Measurements from ENCODE around the gene PRH1.

The PRH1 gene

GRCh38 chr12:10884086-10884725, at the start of gene PRH1:
PRH1 (minus strand) TSS chr12:10884255; CDS start chr12:10884217, 38 bp downstream.
- DNase-seq: no peak

GRCh38 chr12:10928746-10929286, 44.8 kb upstream of the PRH1 start, which contains the start of gene PRH2:
PRH2 (plus strand) TSS chr12:10929236; CDS start chr12:10929274, 38 bp downstream.
- no peak for DNase-seq

- DNase-seq: no peak
These were observed 42.2 kb upstream of the PRH1 start for GRCh38 chr12:10926269-10926668.

GRCh38 chr12:10919809-10920208, 35.8 kb upstream of the PRH1 start:
- DNase-seq: no peak

GRCh38 chr12:10910380-10910779, 26.3 kb upstream of the PRH1 start:
- no peak for DNase-seq

- DNase-seq: no peak
These were observed 25.4 kb upstream of the PRH1 start, which contains the start of gene TAS2R13 for GRCh38 chr12:10909462-10909861. TAS2R13 (minus strand) TSS chr12:10909562; CDS start chr12:10909298, 264 bp downstream.

GRCh38 chr12:10904686-10905085, 20.6 kb upstream of the PRH1 start:
- DNase-seq: no peak

GRCh38 chr12:10901427-10901826, 17.4 kb upstream of the PRH1 start:
- DNase-seq: no peak

DNA sequence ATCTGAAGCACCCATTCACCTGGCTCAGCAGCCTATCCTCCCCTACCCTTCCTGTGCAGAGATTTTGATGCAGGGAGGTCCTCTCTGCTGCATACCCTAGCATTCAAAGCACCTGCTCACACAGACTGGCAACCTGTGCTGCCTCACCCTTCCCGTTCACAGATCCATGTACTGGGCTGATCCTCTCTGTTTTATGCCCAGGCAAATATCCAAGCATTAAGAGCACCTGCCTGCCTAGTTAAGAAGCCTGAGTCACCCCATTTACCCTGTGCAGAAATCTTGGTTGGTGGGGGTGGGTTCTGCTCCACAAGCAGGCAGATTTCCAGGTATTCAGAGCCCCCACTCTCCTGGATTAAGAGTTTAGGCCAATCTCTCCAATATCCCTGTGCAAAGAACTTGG, 16.9 kb upstream of the PRH1 start:
- DNase-seq: no peak

GRCh38 chr12:10900530-10900929, 16.5 kb upstream of the PRH1 start:
- DNase-seq: no peak

- DNase-seq: no peak
These were observed 12.8 kb upstream of the PRH1 start for GRCh38 chr12:10896854-10897253.

DNA sequence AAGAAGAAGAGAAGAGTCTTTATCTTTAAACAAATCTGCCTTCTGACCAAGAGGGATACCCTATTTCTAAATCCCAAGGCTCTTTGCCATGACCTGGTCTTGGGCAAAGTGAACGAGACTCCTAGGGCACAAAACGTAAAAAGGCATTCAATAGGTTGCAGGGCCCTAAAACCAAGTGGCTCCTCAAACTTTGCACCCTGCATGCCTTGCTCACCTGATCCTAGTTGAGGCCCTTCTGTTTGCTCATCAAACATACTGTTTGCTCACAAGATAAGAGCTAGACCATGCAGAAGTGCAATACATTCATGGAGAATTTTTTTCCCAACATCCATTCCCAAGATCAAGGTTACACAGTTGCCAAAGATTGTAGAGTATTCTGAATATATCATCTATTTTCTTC, 7.9 kb upstream of the PRH1 start:
- no peak for DNase-seq

GRCh38 chr12:10889226-10889625, 5.2 kb upstream of the PRH1 start:
- DNase-seq: no peak

GRCh38 chr12:10873378-10873777, 10.7 kb downstream of the PRH1 start:
- DNase-seq: no peak

GRCh38 chr12:10867381-10867780, 16.7 kb downstream of the PRH1 start:
- DNase-seq: no peak

GRCh38 chr12:10863512-10864218, 20.4 kb downstream of the PRH1 start:
- no peak for DNase-seq

GRCh38 chr12:10861366-10861765, 22.7 kb downstream of the PRH1 start:
- DNase-seq: no peak

GRCh38 chr12:10855807-10856206, 28.2 kb downstream of the PRH1 start:
- no peak for DNase-seq

DNA sequence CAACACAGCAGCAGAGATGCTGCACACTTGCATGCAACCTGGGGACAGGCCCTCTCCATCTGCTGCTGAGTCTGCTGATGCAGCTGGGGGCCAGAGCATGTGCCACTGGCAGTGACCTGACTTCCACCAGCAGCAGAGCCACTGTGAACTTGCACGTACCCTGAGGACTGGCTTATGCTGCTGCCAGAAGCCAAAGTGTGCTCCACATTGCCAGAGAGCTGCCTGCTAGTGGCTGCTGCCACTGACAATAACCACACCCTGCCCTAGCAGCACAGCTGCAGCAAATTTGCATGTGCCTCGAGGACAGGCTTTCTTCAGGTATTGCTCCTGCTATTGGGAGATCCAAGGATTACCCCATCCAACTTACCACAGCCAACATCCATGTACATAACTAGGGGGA, 30.3 kb downstream of the PRH1 start:
- no peak for DNase-seq

DNA sequence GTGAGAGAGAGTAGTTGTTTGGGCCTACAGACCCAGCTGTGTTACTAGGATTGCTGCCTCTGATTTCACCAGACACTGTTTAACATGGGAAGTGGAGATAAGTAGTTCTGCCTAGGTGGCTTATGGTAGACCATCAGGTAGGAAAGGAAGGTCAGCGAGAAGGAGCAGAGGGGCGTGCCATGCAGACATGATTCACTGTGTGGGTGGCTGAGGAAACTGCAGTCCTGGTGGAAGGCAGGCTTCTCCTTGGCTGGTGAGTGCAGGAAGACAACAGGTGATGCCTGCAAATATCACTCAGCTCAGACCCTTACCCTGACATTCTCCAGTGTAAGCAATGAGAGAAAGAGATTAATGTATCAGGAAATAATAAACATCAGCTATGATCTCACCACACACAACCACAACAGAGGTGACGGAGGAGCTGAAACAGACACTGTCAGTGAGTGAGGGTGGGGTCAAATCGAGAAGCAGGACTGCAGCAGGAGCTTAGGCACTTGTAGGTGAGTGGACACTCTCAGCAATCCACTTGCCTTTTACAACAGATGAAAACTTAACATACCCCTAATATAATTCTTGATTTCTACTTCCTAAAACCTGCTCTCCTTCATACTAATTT, 32.7 kb downstream of the PRH1 start:
- DNase-seq: no peak

GRCh38 chr12:10849425-10849878, 34.6 kb downstream of the PRH1 start, which contains the start of gene PRR4:
PRR4 (minus strand) TSS chr12:10849475; CDS start chr12:10849437, 38 bp downstream.
- DNase-seq: peak; percentile 40

DNA sequence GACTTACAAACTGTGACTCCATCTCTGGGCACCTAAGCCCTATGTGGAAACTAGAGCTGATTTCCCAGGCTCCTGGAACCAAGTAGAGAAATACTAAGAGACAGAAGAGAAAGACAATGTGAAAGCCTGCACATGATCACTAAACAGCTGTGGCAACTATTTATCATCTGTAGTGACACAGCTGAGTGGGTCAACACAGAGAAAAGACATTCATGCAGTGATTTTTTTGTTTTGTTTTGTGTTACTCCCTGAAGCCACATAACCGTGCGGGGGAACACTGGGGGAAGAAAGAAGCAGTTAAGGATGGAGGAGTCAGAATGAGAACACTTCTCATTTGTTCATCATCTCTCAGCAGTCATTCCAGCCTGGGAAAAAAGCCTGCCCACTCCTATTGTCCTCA, 36.3 kb downstream of the PRH1 start:
- DNase-seq: no peak

- DNase-seq: no peak
These were observed 41.2 kb downstream of the PRH1 start for GRCh38 chr12:10842862-10843261.

GRCh38 chr12:10838461-10838860, 45.6 kb downstream of the PRH1 start:
- no peak for DNase-seq

All from CD4-positive, alpha-beta T cell treated with Interleukin-21 for 1 hour (primary cell).